Iris pigment epithelial cell (primary cell): ENCODE results near the gene FALEC.

ENCODE experiments used
- DNase-seq: peaks from one replicate; pipeline ENCODE4 v3.0.0-alpha.2; 2011; ENCODE audit warnings: low read depth

Gene FALEC

DNA sequence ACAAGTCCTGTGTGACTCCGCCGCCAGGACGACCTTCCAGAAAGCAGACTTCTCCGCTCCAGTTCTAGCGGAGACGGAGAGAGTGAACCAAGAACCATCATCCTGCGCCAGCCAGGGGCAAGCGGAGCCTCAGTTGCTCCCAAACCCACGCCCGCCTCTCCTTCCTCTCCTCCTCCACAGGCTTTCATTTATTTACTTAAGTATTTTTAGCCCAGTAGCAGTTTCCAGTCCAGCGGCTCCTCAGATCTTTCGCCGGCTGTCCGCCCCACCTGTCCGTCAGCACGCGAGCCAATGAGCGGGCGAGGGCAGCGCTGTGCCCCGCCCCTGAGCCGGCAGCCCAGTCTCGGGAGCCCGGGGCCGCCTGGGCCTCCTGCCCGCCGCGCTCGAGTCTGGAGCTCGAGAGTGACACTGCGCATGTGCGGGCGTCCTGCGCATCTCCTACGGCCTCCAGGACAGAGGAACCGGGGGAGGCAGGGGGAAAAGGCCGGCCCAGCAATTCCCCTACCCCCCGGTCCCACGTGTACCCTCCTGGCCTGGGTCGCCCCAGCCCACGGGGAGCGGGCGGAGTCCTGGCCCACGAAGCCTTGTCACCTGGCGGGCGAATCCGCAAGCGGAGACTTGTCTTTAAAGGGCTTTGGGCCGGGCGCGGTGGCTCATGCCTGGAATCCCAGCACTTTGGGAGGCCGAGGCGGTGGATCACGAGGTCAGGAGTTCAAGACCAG is at the start of gene FALEC:
TSS of gene FALEC (plus strand) at position 425 of the 722 bp plus-strand sequence.
- peak; percentile 95 for DNase-seq

DNA sequence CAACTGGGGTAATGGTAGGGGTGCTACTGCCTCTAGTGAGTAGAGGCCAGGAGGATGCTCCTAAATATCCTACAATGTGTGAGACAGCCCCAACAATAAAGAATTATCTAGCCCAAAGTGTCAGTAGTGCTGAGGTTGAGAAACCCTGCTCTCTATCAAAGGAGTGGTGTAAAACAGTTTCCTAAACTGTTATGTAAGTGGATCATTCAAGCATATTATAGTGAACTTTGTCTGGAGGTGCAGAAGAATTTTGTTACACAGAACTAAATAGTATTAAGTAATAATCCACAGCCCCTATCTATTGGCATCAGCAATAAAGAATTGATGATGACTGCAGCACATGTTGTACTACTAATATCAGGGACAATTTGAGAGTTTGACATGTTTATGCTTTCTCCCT is 48.6 kb upstream of the FALEC start:
- no peak for DNase-seq

DNA sequence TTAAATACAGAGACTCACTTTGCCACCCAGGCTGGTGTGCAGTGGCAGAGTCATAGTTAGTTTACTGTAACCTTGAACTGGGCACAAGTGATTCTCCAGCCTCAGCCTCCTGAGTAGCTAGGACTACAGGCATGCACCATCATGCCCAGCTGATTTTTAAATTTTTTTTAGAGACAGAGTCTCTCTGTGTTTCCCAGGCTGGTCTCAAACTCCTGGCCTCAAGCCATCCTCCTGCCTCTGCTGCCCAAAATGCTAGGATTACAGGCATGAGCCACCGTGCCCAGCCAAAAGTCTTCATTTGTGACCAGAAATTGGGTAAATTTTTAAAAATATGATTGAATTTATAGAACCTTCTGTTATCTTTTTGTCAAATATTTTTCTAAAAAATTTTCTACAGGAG is 46.3 kb upstream of the FALEC start:
- no peak for DNase-seq

DNA sequence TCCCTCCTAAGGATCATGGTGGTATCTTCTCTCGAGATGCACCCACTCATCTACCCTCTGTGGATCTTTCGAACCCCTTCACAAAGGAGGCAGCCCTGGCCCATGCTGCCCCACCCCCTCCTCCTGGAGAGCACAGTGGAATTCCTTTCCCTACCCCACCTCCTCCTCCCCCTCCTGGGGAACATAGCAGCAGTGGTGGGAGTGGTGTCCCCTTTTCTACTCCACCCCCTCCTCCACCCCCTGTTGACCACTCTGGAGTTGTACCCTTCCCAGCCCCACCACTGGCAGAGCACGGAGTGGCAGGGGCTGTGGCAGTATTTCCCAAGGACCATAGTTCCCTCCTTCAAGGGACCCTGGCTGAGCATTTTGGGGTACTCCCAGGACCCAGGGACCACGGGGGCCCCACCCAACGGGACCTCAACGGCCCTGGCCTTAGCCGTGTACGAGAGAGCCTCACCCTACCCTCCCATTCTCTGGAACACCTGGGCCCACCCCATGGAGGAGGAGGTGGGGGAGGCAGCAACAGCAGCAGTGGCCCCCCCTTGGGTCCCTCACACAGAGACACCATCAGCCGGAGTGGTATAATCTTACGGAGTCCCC is 42.9 kb upstream of the FALEC start:
- no peak for DNase-seq

DNA sequence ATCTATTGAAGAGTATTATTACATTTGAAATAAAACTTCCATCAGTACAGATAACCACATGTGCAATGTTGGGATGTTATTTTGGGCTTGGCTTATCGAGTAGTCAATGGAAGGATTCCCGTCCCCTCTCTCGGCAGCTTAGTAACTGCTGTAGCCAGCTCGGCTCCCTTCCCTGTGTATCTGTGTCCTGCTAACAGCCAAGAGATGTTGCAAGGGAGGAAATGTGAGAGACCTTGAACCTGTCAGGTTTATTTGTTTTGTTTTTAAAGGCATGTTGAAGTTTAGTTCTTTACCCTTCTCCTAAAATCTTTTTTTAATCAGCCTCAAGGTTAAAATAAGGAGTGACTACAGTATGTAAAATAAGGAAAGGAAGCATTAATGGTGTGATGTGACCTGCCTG is 41.9 kb upstream of the FALEC start:
- peak; percentile 67 for DNase-seq

DNA sequence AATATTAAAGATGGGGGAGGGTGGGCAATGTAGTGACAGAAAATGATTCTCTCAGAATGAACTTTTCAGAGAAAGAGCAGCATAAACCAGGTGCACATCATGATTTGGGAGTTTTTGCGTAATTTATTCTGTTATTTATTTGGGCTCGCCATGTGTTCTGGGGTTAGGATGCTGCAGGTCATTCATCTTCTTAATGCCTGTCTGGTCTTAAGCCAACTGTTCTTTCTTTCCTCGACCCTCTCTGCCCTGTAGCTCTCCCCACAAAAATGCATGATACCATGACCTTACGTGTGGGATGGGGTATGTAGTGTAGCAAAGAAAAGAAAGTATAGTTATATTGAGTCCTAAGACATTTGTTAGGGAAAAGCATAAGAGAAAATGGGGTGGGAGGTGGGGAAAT is 40.7 kb upstream of the FALEC start:
- no peak for DNase-seq

DNA sequence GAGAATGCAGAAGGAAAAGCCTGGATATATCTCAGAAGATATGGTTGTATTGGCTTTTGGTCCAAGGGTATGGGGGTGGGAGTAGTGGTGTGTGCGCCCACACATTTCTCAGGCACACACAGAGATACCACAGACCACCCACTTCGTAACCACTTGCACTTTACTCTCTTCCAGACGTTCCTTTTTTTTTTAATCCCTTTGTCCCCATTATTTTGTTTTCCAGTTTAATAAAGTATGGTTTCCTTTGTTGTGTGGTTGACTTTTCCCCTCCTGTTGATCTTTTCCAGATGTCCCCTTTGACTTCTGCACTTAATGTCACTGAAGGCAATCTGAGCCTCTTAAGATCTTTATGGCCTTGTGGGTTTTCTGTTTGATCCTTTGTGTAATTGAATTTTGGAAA is 38.8 kb upstream of the FALEC start:
- no peak for DNase-seq

DNA sequence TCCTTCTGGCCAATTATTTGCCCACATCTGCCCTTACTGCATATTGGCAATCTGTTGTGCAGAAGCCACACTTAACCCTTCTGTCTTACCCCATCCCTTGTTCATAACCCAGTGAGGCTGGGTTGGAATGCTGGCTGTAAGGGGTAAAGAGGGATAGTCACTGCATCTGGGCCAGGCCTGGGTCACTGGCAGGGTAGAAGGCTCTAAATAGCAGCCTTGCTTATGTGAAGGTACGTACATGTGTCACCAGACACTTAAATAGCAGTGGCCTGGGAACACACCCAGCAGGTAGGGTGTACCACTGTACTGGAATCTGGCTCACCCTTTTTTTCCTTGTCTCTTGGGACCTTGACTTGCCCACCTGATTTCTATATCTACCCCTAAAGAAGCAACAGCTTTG is 38.2 kb upstream of the FALEC start:
- peak; percentile 20 for DNase-seq

DNA sequence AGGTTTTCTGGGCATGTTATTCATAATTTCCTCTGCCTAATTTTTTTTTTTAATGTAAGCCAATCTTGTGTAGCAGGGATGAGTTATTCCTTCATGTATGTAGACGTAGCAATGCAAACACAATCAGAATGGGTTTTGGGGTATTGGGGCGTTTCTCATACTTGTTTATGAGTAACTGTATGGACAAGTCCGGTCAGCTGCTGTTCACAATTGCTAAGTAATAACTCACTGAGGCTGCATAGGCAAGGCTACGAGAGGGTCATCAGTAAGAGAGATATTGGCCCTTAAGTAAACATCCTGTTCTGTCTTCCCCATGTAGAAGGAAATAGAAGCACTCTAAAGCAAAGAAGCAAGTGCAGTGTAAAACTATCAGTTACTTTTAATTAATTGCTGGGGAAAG is 37.8 kb upstream of the FALEC start:
- peak; percentile 96 for DNase-seq

DNA sequence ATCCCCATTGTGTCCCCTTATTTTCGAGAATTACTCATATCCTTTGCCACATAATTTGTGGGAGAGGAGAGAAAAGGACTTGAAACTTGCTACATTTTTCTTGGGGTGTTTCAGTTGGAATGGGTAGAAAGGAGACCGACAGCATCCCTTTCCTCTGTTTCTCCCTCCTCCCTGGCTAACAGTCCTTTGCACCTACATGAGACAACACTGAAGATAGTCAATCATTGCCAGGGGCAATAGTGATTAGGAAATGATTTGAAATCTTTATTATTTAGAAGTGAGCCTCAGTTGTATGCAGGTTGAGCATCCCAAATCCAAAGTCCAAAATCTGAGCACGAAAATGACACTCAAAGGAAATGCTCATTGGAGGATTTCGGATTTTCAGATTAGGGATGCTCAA is 36.2 kb upstream of the FALEC start:
- no peak for DNase-seq

DNA sequence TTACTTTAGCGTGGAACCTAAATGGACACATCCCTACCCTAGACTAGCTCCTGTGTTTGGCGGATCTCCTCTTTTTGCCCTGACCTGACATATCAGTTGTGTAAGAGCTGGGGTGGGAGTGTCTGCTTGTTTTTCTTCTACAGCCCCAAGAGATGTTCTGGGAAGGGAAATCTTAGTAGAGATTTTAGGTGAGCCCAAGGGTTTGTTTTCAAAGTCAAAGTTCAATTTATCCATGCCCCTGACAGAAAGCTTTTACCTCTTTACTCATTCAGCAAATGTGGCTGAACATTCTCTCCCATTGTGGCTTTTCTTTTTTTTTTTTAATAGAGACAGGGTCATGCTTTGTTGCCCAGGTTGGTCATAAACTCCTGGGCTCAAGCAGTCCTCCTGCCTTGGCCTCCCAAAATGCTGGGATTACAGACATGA is 35.6 kb upstream of the FALEC start:
- DNase-seq = peak; percentile 44

DNA sequence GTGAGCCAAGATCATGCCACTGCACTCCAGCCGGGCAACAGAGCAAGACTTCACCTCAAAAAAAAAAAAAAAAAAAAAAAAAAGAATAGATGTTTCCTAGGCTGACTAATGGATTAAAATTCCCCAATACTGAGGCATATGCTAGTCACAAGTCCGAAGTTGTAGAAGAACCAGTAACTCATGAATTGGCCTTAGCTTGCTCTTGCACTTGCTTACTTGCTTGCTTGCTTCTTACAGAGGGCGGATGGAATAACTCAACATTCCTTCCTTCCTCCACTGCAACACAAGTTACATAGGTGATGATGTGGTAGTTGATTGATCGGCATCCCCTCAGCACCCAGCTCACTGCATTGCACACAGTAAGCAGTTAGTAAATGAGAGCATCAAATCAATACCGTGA is 31.1 kb upstream of the FALEC start:
- DNase-seq = peak; percentile 66

DNA sequence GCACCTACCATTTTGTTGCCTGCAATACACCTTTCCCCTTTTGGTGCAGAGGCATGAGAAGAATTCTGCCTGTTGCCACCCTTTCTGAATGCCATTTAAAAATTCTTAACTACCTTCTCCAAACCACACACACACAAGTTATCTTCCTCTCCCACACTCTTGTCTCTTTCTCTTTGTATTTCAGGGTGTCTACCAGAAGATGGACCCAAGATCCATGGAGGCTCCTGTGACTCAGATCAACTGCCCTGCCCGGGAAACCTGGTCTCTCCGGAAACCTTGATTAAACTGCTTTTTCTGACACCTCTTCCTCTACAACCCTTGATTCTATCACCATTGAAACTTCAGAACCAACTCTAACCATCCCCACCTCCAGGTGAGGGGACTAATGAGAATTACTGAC is 30.7 kb upstream of the FALEC start:
- DNase-seq = peak; percentile 39

DNA sequence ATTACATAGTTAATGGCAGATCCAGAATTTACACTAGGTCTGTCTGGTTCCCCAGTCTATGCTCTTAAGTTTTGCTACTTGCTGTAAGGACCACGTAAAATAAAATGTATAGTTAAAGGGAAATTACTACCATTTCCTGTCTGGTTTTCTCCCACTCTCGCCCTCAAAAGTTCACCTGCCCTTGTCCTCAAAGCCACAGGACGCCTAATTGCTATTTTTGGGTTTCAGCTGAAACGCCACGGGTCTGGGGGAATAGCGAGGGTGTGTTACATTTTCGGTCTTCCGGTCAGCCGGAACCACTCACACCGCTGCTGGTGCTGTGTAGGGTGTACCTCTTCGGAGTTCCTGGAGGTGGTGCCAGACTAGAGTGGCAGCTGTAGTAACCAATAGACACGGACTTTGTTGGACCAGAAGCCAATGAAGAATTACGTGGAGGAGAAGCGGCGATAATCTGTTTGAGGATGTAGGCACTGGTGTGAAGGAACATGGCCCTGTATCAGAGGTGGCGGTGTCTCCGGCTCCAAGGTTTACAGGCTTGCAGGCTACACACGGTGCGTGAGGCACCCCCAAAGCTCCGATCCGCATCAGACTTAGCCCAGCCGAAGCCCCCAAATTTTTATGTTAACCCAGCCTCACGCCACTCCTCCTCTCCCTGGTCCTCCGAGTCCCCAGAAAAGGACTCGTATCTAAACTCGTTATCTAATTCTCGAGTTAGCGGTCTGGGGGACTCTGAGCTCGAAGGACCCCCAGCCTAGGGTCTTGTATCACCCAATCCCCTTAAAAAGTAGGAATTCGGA is 28.4 kb upstream of the FALEC start, which contains the start of gene TARS2:
TSS of gene TARS2 (plus strand) at position 454 of the 797 bp plus-strand sequence. CDS start at position 486, 32 bp downstream.
- DNase-seq = peak; percentile 99

DNA sequence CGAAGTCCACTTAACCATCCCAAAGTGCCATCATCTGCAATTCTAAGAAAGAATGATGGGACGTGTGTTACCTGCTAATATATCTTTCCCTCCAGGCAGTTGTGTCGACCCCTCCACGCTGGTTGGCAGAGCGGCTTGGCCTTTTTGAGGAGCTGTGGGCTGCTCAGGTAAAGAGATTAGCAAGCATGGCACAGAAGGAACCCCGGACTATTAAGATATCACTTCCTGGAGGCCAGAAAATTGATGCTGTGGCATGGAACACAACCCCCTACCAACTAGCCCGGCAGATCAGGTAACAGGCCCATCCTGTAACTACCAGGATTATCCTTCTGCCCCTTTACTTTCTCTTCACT is 27.8 kb upstream of the FALEC start:
- no peak for DNase-seq

DNA sequence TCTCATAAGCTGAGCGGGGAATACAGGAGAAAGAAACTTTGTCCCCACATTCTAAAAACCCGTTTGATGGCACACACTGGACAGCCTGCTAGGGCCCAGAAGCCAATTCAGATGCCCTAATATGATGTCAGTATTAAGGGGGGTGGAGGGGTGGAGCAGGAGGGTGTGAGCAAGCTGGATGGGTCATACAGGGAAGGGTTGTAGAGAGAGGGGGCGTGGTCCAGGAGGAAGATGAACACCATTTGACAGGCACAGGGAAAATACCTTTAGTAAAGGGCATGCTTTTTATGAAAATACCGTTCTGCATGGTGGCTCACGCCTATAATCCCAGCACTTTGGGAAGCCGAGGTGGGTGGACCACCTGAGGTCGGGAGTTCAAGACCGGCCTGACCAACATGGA is 22.4 kb upstream of the FALEC start:
- DNase-seq = no peak

DNA sequence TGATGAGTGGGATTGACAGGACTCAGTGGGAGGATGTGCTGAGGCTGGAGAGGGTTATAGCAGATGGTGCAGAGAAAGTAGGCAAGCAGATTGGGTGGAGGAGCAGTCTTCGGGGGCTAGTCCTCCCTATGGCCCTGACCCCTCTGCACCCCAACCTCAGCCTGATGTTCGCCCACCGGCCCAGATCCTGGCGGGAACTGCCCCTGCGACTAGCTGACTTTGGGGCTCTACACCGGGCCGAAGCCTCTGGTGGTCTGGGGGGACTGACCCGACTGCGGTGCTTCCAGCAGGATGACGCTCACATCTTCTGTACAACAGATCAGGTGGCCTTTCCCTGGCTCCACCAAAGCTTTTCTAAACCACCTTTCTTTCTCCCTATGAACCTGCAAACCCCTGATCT is 17.2 kb upstream of the FALEC start:
- DNase-seq = no peak

DNA sequence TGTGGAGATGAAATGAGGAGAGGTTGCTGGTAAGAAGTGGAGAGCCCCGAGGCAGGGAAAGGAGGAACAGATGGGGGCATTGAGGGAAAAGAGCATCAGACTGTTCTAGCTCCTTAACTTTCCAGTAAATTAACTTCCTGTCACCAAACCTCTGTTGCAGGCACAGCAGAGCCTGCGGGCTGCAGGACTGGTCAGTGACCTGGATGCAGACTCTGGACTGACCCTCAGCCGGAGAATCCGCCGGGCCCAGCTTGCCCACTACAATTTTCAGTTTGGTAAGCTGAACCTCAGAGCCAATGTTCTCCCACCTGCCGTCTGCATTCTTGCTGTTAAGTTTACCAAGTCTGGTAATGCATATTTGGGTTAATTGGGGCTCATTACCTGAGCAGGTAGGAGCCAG is 10.1 kb upstream of the FALEC start:
- DNase-seq = no peak

DNA sequence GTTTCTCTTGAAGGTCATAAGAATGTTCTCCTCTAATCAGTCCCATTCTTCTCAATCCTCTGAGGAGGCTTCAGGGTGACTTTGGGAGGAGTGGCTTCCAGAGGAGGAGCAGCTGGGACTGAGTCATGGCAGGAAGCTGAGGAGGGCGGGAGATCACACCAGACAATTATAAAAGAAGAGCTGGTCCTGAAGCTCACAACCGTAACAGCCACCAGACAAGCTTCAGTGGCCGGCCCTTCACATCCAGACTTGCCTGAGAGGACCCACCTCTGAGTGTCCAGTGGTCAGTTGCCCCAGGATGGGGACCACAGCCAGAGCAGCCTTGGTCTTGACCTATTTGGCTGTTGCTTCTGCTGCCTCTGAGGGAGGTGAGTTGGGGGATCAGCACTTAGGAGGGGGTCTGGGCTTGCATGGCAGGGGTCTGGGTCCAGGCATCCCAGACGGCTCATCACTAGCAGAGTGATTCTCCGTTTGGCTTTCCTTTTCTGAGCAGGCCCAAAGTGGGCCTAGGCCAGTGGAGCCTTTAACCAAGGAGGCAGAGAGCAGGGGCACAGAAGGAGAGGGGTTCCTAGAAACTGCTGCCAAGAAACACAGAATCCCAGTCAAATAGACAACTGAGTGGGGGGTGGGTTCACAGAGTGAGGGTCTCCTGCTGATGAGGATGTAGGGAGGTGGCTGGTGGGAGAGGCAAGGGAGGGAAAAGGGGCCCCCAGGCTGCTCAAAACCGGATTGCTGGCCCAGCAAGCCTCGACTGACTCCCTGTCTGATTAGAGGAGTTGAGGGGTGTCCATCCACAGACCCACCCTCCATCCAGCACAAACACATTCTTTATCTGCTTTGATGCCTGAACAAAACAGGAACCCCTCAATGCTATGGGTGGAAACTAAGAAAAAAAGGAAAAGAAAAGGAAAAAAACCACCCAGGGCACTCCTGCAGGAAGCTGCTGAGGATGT is 7.4 kb upstream of the FALEC start, which contains the start of gene ECM1:
TSS of gene ECM1 (plus strand) at position 198 of the 953 bp plus-strand sequence. CDS start at position 299, 101 bp downstream.
- DNase-seq = peak; percentile 85

DNA sequence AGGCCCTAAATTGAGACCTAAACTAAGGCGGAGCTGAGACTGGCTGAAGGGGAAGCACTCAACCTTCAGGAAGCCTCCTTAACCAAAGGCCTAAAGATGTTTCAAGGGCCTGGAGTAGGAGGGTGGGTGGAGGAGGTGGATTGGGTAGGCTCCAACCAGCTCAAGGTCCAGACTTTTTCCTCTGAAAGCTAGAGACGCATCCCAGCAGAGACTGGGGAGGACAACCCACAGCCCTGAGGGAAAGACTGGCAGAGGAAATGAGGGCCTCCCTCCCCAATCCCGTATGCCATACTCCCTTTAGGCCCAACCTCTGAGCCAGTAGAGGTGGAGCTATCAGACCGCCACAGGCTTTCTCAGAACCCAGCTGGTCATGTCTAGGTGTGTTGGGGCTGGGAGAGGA is 6.6 kb upstream of the FALEC start:
- no peak for DNase-seq

DNA sequence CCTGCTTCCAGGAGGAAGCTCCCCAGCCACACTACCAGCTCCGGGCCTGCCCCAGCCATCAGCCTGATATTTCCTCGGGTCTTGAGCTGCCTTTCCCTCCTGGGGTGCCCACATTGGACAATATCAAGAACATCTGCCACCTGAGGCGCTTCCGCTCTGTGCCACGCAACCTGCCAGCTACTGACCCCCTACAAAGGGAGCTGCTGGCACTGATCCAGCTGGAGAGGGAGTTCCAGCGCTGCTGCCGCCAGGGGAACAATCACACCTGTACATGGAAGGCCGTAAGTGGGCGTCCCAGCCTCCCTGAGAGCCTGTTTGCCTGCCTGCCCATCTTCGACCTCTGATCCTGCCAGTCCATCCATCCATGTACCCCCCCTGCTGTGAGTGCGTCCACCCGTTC is 4.0 kb upstream of the FALEC start:
- no peak for DNase-seq
